MM.1S (cell line): ENCODE measurements around the gene KIF5C.

Experiments used
- EZH2phosphoT487 ChIP-seq: fragments of 300-600 bp; sonication (generic); IDR thresholded peaks from 2 replicates; pipeline ENCODE4 v1.6.1; 2018; ENCODE audit warnings: antibody characterized with exemption, low read length
- TF ChIP-seq, protein P1 (sequence below): fragments of 300-600 bp; sonication (generic); IDR thresholded peaks from 2 replicates; pipeline ENCODE4 v1.5.1; 2016; ENCODE audit warnings: antibody characterized with exemption, low read length, mixed read lengths

DNA sequence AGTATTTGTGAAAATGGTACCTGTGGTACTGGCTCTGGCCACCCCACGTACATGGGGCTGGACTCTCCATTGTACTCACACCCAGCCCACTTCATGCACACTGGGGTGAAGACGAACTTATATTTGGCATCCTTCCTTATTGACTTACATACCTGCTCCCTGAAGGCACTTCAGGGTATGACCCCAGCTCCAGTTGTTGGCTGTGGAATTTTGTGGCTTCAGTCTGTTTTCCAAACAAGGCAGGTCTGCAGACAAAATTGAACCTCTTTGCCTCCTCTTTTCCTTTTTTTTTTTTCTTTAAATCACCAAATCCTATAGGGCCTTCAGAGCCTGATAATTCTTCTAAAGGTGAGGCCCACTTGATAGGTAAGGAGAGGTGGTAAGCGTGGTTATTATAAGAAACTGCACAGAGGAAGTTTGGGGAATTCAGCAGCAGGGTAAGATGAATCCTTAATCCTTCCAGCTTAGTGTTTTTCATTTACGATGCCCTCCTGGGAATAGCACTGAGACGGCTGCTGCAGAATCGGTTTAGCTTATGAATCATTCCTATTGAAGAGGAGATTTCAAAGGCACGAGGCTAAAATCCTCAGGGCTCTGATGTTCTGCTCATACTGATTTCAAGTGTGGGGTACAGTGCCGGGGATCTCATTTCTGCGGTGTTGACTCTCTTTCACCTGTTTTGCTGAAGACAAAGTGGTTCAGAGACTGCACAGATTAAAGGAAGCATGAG is 55.2 kb downstream of the KIF5C start:
- TF ChIP-seq, protein P1, sequence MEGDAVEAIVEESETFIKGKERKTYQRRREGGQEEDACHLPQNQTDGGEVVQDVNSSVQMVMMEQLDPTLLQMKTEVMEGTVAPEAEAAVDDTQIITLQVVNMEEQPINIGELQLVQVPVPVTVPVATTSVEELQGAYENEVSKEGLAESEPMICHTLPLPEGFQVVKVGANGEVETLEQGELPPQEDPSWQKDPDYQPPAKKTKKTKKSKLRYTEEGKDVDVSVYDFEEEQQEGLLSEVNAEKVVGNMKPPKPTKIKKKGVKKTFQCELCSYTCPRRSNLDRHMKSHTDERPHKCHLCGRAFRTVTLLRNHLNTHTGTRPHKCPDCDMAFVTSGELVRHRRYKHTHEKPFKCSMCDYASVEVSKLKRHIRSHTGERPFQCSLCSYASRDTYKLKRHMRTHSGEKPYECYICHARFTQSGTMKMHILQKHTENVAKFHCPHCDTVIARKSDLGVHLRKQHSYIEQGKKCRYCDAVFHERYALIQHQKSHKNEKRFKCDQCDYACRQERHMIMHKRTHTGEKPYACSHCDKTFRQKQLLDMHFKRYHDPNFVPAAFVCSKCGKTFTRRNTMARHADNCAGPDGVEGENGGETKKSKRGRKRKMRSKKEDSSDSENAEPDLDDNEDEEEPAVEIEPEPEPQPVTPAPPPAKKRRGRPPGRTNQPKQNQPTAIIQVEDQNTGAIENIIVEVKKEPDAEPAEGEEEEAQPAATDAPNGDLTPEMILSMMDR = no peak
- TF ChIP-seq EZH2phosphoT487 = no peak
